OCI-LY7 (cell line): ENCODE results near the gene ANKRD34A. TPM values are rescaled to one million over a fixed set of nuclear protein-coding genes. Genes with fewer than 3 reads are reported as not detected.
A peak's percentile ranks its signal among the peaks of the same experiment; 100 is the strongest.

Experiments
- BruUV-seq: library from RNA; stranded (reverse); fragments of 400-500 nt; replicated peaks from 2 replicates; lab custom pipeline; 2021; lab: Mats Ljungman, UMichigan
- CTCF ChIA-PET: fragments of 300-600 bp; sonication (Branson Sonifier 250); formaldehyde crosslinking; loops from one replicate; lab custom pipeline; 2022; ENCODE audit warnings: antibody characterized with exemption; ENCODE audit not compliant: unreplicated experiment; lab: Charles Lee
- POLR2A ChIA-PET: fragments of 300-600 bp; sonication (Branson Sonifier 250); formaldehyde crosslinking; loops from one replicate; lab custom pipeline; 2022; ENCODE audit warnings: antibody characterized with exemption; lab: Charles Lee
- DNase-seq: peaks from one replicate; pipeline ENCODE4 v3.0.0-alpha.2; 2015; ENCODE audit warnings: low spot score
- H2AFZ ChIP-seq: fragments of 200-600 bp; sonication (generic), shearing (Covaris generic); 2 replicates; pipeline ENCODE4 v1.6.1; 2014; ENCODE audit warnings: mild to moderate bottlenecking, antibody characterized with exemption, low read length, moderate library complexity
- H3K27ac ChIP-seq: fragments of 200-600 bp; sonication (generic); 2 replicates; pipeline ENCODE4 v1.5.1; 2014; ENCODE audit warnings: mixed run types, low read depth, mild to moderate bottlenecking, moderate library complexity, low read length, inconsistent platforms; ENCODE audit not compliant: poor library complexity, severe bottlenecking
- H3K36me3 ChIP-seq: fragments of 200-600 bp; sonication (generic); 2 replicates; pipeline ENCODE4 v1.6.1; 2014; ENCODE audit warnings: mild to moderate bottlenecking, antibody characterized with exemption, low read length, moderate library complexity, mixed read lengths; ENCODE audit not compliant: insufficient read depth
- H3K4me1 ChIP-seq: fragments of 200-600 bp; sonication (generic); 2 replicates; pipeline ENCODE4 v1.5.1; 2014; ENCODE audit warnings: mild to moderate bottlenecking, low read length; ENCODE audit not compliant: insufficient read depth, poor library complexity, severe bottlenecking
- H3K4me2 ChIP-seq: fragments of 200-600 bp; sonication (generic); 2 replicates; pipeline ENCODE4 v1.6.1; 2014; ENCODE audit warnings: mild to moderate bottlenecking, low read length
- H3K4me3 ChIP-seq: fragments of 200-600 bp; sonication (generic); 2 replicates; pipeline ENCODE4 v1.5.1; 2014; ENCODE audit warnings: mild to moderate bottlenecking, low read depth, low read length; ENCODE audit not compliant: poor library complexity, severe bottlenecking
- H3K79me2 ChIP-seq: fragments of 200-600 bp; sonication (generic); 2 replicates; pipeline ENCODE4 v1.6.1; 2016; ENCODE audit warnings: low read depth, mild to moderate bottlenecking, low read length, moderate library complexity, mixed read lengths; ENCODE audit not compliant: insufficient read depth
- H3K9me2 ChIP-seq: fragments of 200-600 bp; sonication (generic); 2 replicates; pipeline ENCODE4 v1.6.1; 2016; ENCODE audit warnings: mild to moderate bottlenecking, low read length, mixed read lengths; ENCODE audit not compliant: insufficient read depth
- H3K9me3 ChIP-seq: fragments of 200-600 bp; sonication (generic); 2 replicates; pipeline ENCODE4 v1.6.1; 2014; ENCODE audit warnings: mild to moderate bottlenecking, mixed run types, low read length, mixed read lengths
- H4K20me1 ChIP-seq: fragments of 200-600 bp; sonication (generic); 2 replicates; pipeline ENCODE4 v1.6.1; 2014; ENCODE audit warnings: mild to moderate bottlenecking, antibody characterized with exemption, low read length, moderate library complexity, mixed read lengths; ENCODE audit not compliant: insufficient read depth
- EZH2phosphoT487 ChIP-seq: fragments of 200-600 bp; sonication (generic); IDR thresholded peaks from 2 replicates; pipeline ENCODE4 v1.6.1; 2018; ENCODE audit warnings: low read depth, borderline replicate concordance, mild to moderate bottlenecking, mixed run types, antibody characterized with exemption, low read length, moderate library complexity, mixed read lengths
- intact Hi-C: fragments of 100-400 bp; cut with micrococcal nuclease; formaldehyde crosslinking; loops from one replicate; pipeline ENCODE4 v1.10.0; 2022; ENCODE audit not compliant: unreplicated experiment
- total RNA-seq, 2 experiments: library from RNA; depleted of rRNA in 1 of 2; stranded (reverse); fragments of >200 nt in 1 of 2; shearing (Covaris generic) in 1 of 2; gene quantifications; 2 replicates each; pipeline ENCODE4 v1.2.3, GENCODE V29; 2014 to 2022
- TF ChIP-seq, protein P1 (sequence below): fragments of 200-600 bp; sonication (generic); conservative IDR thresholded peaks from 2 replicates; pipeline ENCODE4 v1.5.1; 2014; ENCODE audit warnings: mild to moderate bottlenecking, antibody characterized with exemption, low read length, moderate library complexity, mixed read lengths

The ANKRD34A gene
- total RNA-seq, 2 experiments from 2014 or later = 1.9 to 4.8 TPM

DNA sequence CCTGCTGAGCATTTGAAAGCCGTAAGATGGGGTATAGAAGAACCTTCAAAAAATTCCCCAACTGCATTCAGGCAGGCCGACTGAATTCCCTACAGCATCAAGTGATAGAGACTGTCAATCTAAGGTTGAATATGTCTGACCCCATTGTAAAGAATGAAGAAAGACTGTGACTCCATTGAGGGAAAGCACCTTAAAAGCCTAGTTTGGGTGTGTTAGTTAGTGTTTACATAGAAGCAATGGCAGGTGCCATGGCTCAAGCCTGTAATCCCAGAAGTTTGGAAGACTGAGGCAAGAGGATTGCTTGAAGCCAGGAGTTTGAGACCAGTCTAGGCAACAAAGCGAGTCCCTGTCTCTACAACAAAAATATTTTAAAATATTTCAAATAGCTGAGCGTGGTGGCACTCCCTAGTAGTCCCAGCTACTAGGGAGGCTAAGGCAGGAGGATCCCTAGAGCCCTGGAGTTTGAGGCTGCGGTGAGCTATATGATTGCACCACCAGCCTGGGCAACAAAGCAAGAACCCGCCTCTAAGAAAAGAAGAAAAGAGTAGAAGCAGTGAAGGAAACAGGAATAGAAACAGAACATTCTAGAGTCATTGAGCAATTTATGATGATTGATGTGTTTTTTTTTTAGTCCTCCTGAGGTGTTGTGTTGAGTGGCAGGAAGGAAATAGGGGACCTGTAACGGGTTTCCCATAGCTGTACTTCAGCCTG, 15.5 kb upstream of the ANKRD34A start:
- H3K4me3 ChIP-seq = peak overlapping the region; percentile 38
- peak overlapping the region; percentile 75 for H2AFZ ChIP-seq
- H3K4me2 ChIP-seq = peak overlapping the region; percentile 62
- DNase-seq = peak; percentile 74
- no peaks in the 10 kb centered on the region for H3K9me3 ChIP-seq
- BruUV-seq = no TSS peak
- H3K27ac ChIP-seq = peak overlapping the region; percentile 94
- H3K36me3 ChIP-seq = no peaks in the 10 kb centered on the region
- H3K4me1 ChIP-seq = peaks cover 76% of the 10 kb centered on the region
- TF ChIP-seq, protein P1, sequence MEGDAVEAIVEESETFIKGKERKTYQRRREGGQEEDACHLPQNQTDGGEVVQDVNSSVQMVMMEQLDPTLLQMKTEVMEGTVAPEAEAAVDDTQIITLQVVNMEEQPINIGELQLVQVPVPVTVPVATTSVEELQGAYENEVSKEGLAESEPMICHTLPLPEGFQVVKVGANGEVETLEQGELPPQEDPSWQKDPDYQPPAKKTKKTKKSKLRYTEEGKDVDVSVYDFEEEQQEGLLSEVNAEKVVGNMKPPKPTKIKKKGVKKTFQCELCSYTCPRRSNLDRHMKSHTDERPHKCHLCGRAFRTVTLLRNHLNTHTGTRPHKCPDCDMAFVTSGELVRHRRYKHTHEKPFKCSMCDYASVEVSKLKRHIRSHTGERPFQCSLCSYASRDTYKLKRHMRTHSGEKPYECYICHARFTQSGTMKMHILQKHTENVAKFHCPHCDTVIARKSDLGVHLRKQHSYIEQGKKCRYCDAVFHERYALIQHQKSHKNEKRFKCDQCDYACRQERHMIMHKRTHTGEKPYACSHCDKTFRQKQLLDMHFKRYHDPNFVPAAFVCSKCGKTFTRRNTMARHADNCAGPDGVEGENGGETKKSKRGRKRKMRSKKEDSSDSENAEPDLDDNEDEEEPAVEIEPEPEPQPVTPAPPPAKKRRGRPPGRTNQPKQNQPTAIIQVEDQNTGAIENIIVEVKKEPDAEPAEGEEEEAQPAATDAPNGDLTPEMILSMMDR = no peak
- no peak for TF ChIP-seq EZH2phosphoT487
- intact Hi-C loops = loop anchor here (1.0 to 5.0 kb wide), 3 partner anchors 16 to 133 kb away; partner anchors contain the start of genes NUDT17 and TXNIP
- POLR2A ChIA-PET = interaction anchor here (0.6 to 4.6 kb wide), 22 partner anchors 9 to 152 kb away, joined by 3 to 67 read pairs (median 5); partner anchors contain the start of genes ANKRD34A, HJV, LIX1L and PIAS3
- H3K79me2 ChIP-seq = no peaks in the 10 kb centered on the region
- no peaks in the 10 kb centered on the region for H3K9me2 ChIP-seq
- CTCF ChIA-PET = interaction anchor here (0.5 to 4.1 kb wide), 7 partner anchors 8 to 32 kb away, joined by 3 to 20 read pairs (median 5); partner anchors contain the start of gene TXNIP
- H4K20me1 ChIP-seq = no peaks in the 10 kb centered on the region

DNA sequence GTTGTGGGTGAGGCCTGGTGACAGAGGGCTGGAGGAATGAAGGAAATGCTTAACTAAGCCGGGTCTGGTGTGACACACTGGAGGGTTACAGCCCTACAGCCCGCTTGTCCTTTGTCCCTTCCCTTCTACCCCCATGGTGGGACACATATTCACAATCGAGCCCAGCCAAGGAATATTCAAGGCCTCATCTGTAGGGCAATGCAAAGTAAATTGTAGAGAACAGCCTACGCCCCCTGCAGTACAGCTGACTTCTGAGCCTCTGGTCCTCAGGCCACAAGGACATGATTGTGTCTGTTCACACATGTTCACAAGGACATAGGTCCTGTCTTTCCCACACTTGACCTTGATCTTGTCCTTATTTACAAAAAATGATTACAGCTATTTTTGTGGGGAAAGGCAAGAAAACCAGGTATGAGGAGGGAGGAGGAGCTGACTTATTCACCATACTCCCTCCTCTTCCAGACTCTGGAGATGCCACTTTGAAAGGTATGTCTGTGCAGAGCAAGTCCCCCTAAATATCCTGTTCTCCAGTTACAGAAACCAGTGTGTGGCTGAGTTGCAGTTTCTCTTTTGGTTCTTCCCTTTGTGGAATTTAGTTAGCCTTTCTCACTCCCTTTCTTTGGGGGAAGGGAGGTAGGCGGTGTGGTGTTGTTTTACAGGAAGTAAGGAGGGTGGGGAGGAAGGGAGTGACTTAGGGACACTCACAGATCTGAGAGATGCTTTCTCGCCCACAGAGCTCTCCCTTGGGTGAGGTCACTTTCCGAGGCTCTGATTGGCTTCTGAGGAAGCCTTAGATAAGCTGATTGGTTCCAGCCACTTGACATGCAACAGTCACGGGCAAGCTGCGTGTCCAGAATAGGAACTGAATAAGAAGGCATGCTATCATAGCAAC, 14.7 kb upstream of the ANKRD34A start:
- peaks cover 68% of the 10 kb centered on the region for H3K4me1 ChIP-seq
- peak; percentile 98 for DNase-seq
- TF ChIP-seq, protein P1 = peak; percentile 70
- no peak for TF ChIP-seq EZH2phosphoT487
- H3K4me3 ChIP-seq = peak overlapping the region; percentile 36
- no peaks in the 10 kb centered on the region for H3K9me3 ChIP-seq
- no TSS peak for BruUV-seq
- no peaks in the 10 kb centered on the region for H3K9me2 ChIP-seq
- no peaks in the 10 kb centered on the region for H3K79me2 ChIP-seq
- H3K36me3 ChIP-seq = no peaks in the 10 kb centered on the region
- peak overlapping the region; percentile 62 for H3K4me2 ChIP-seq
- intact Hi-C loops = loop anchor here (1.0 to 5.0 kb wide), 3 partner anchors 17 to 132 kb away; partner anchors contain the start of genes NUDT17 and TXNIP
- peak overlapping the region; percentile 75; the same call in 1 of the 2 replicates for H2AFZ ChIP-seq
- ChIA-PET CTCF (interaction anchor here (1.4 to 4.1 kb wide), 6 partner anchors 8 to 33 kb away, joined by 4 to 20 read pairs (median 7); partner anchors contain the start of gene TXNIP), POLR2A (interaction anchor here (0.5 to 4.6 kb wide), 24 partner anchors 10 to 151 kb away, joined by 3 to 67 read pairs (median 6); partner anchors contain the start of genes ANKRD34A, HJV, LIX1L and PIAS3)
- H3K27ac ChIP-seq = peak overlapping the region; percentile 94
- no peaks in the 10 kb centered on the region for H4K20me1 ChIP-seq
